ENCODE data around the gene BRAF. TPM values are rescaled to one million over a fixed set of nuclear protein-coding genes. Genes with fewer than 3 reads are reported as not detected.
"Not testable (repeated sequence)": the region's sequence is repeated elsewhere in the genome, so short reads cannot be mapped to it uniquely, and the experiment has no call there.

Gene BRAF
- total RNA-seq, 1 experiment from 2014 or later, result 12.7 TPM

GRCh38 chr7:140771826-140772225, 152.9 kb downstream of the BRAF start:
- no peak for DNase-seq (ENCODE audit: low read depth)

- DNase-seq (ENCODE audit: low read depth), result no peak
These were observed 154.9 kb downstream of the BRAF start for GRCh38 chr7:140769852-140770251.

DNA sequence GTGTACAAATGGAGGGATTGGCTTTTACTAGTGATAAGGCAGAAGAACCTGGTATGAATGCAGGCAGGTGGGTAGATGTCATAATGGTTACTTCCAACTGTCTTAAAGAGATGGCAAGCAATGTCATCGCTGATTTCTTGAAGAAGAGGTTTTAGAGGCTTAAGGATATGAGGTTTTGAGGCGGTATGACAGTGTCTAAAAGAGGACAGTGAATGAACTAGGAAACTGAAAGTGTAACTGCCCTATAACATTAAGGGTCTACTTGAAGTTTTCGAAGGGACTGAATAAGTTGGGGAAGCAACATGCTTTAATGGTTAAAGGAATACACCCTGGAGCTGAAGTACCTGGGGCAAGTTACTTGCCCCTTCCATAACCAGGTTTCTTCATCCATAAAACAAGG, 157.3 kb downstream of the BRAF start:
- no peak for DNase-seq (ENCODE audit: low read depth)

GRCh38 chr7:140765441-140765840, 159.3 kb downstream of the BRAF start:
- not testable (repeated sequence) for DNase-seq (ENCODE audit: low read depth)

DNA sequence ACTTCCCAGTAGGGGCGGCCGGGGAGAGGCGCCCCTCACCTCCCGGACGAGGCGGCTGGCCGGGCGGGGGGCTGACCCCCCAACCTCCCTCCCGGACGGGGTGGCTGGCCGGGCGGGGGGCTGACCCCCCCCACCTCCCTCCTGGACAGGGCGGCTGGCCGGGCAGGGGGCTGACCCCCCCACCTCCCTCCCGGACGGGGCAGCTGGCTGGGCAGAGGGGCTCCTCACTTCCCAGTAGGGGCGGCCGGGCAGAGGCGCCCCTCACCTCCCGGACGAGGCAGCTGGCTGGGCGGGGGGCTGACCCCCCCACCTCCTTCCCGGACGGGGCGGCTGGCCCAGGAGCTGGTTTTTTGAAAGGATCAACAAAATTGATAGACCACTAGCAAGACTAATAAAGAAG, 161.6 kb downstream of the BRAF start:
- DNase-seq (ENCODE audit: low read depth), result not testable (repeated sequence)

- not testable (repeated sequence) for DNase-seq (ENCODE audit: low read depth)
These were observed 163.4 kb downstream of the BRAF start for GRCh38 chr7:140761375-140761774.

- no peak for DNase-seq (ENCODE audit: low read depth)
These were observed 170.2 kb downstream of the BRAF start for GRCh38 chr7:140754506-140754905.

DNA sequence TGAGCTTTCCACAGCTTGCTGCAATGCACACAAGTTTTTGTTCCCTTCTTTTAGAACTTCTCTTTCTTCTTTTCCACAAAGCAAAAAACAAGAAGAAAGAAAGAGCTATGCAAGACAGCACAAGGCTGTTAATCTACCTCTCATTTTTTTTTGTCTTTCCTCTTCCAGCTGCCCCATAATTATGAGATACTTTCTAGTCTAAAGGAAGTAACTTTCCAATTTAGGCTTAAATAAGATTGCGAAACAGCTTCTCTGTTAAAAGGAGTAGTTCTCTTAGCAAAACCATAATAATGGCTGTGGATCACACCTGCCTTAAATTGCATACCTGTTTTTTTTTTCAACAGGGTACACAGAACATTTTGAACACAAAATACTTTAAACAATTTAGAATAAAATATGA, 172.2 kb downstream of the BRAF start:
- DNase-seq (ENCODE audit: low read depth), result no peak

DNA sequence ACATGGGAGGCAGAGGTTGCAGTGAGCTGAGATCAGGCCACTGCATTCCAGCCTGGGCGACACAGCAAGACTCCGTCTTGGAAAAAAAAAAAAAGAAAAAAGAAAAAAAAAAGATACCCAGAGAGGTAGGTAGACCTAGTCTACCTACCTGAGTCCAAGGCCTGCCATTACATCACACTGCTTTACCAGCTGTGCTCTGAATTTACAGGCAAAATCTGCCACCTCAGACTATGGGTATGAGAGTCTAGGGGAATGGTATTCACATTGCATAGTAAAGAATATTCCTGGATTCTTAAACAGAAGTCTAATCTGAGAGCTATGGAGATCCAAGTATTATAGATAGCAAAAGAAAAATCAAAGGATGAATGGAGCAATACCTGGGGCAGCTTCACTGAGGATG, 178.0 kb downstream of the BRAF start:
- DNase-seq (ENCODE audit: low read depth), result no peak

DNA sequence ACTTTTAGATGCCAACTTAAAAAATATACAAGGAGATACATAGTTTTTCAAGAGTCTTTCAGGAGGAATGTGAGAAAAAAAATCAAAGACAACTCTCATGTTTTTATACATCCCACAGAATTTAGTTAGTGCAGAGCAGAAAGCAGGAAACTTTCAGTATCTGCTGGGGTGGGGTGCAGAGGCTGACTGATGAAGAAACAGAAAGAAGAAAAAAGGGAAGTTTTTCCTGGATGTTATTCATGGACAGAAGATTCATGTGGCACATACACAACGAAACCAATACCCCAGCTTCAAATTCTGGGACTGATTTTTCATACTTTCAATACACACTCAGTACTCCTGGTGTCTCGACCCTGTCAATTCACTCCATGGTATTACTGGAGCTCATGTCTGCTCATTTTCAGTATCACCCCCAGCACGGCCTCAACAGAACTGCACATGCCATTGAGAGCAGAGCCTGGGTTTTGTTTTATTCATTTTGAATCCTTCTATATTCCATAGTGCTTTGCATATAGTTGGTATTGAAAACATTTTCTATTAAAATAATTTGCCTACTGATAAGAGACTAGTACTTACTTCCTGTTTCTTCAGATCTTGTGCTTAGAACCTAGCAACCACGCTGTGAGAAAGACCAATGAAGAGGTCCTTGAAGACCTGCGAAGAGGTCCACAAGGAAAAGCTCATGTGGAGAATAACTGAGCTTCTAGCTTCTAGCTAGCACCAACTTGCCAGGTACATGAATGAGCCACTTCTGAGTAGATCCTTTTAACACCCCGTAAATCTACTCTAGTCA, 179.3 kb downstream of the BRAF start:
- DNase-seq (ENCODE audit: low read depth), result no peak

- DNase-seq (ENCODE audit: low read depth), result no peak
These were observed 180.7 kb downstream of the BRAF start for GRCh38 chr7:140744005-140744404.

GRCh38 chr7:140743255-140743654, 181.5 kb downstream of the BRAF start:
- not testable (repeated sequence) for DNase-seq (ENCODE audit: low read depth)

DNA sequence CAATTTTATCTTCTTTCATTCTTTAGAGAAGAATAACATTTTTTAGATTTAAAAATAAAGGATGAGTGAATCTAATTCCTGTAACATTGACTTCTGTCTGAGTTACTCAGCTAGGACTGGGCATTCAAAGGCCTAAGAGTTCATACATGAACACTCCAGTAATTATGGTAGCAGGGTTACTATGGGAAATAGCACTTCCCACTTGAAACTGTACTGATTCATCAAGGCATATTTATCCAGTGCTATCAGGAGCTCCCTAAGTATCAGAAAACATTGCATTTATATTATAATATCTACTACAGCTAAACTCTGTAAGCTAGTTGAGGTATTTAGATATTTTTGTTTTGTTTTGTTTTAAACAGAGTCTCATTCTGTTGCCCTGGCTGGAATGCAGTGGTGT, 186.4 kb downstream of the BRAF start:
- DNase-seq (ENCODE audit: low read depth), result no peak

DNA sequence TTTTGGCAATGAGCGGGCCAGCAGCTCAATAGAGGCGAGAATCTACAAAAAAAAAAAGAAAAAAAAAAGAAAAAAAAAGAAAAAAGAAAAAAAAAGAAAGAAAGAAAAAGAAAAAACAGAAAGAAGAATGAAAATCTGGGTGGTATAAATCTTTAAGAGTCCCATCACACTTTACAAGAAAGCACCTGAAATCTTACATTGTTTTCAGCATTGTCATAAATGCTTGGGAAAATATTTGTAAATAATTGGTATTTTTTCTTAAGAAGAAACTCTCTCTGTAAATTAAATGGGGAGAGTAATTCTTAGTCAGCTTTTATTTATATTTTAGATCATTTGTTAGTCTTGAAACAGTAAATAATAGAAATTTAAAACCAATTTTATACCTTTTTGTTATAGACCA, 190.0 kb downstream of the BRAF start:
- no peak for DNase-seq (ENCODE audit: low read depth)

DNA sequence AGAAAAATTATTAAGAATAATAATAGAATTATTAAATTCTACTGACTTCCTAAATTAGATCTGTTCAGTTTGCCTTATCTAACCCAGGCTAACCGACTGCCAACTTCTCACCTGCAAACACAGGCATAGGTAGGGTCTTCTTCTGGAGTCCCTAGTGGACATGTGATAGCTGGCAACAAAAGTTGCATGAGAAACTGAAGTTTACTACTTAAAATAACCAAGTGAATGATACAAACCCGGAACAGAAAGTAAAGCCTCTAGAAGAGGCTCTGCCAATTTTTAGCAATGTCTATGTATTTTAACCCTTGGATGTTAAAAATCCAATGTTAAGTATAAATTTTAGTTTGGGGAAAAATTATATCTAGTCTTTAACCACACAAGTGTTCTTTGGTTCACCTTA, 190.6 kb downstream of the BRAF start:
- DNase-seq (ENCODE audit: low read depth), result no peak

DNA sequence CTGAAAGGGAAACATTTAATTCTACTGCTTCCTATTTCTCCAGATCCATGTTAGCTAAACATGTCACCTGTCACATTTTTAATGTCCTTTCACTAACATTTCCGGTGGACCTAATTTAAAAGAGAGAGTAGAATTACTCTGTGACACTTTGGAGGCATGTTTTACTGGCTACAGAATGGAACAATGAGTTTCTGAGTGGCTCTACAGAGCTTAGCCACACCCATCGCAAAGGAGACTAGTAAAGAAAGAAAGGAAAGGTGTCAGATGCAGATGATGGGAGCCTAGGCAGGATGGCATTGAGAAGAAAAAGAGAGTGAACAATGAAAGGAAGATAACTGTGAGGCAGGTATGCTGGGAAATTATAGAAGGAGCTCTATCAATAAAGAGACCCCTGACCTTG, 192.3 kb downstream of the BRAF start:
- no peak for DNase-seq (ENCODE audit: low read depth)

GRCh38 chr7:140726281-140726680, 198.4 kb downstream of the BRAF start:
- peak; percentile 15 for DNase-seq (ENCODE audit: low read depth)

DNA sequence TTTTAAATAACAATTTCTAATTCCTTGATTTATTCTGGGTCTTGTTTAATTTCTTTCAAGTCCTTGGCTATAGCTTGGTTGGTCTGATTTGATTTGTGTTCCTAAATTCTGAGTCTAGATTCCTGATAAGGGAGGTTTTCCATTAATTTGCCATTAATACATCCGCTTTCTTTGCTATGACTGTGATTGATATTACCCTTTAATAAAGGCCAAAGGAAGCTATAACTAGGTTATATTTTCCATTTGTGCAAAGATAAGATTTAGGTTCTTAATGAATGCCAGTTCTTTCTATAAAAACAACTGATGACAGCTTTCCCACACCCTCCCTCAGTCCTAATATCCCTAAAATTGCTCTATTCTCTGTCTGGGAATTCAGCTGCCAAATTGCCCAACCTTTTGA, 200.0 kb downstream of the BRAF start:
- DNase-seq (ENCODE audit: low read depth), result no peak

DNA sequence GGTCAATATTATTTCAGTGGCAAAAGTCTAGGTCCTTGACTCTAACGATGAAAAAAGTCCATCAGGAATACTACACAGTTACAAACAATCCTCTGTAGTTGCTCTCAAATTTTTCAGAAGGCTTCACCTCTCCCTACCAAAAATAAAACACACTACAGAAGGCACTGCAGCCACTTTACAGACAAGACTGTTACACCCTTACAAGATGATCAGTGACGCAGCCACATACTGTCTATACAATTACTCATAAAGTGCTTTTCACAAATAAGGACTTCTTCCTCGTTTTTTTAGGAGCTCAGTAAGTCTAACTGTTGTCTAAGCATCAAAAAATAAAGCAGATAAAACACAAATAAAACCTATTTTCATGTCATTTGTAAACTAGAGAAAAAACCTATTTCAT, 201.2 kb downstream of the BRAF start:
- no peak for DNase-seq (ENCODE audit: low read depth)

- DNase-seq (ENCODE audit: low read depth), result no peak
These were observed 201.7 kb downstream of the BRAF start for GRCh38 chr7:140723006-140723405.

- no peak for DNase-seq (ENCODE audit: low read depth)
These were observed 202.5 kb downstream of the BRAF start for GRCh38 chr7:140722254-140722653.

DNA sequence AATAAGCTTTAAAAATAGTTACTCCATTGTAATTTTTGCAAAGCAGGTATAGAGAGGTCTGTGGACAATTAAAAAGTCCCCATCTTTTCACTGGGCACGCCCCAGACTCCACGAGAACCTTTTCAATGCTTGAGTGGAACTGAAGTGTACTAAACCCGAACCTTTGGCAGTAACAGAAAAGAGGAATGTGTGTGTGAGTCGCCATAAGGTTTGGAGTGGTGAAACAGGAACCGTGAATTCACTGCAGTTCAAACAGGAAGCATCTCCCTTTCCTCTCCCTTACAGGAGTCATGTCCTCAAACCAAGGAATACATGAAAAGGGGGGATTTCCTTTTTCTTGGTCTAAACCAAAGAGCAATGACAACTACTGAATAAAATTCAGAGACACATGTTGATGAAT, 205.0 kb downstream of the BRAF start:
- no peak for DNase-seq (ENCODE audit: low read depth)

DNA sequence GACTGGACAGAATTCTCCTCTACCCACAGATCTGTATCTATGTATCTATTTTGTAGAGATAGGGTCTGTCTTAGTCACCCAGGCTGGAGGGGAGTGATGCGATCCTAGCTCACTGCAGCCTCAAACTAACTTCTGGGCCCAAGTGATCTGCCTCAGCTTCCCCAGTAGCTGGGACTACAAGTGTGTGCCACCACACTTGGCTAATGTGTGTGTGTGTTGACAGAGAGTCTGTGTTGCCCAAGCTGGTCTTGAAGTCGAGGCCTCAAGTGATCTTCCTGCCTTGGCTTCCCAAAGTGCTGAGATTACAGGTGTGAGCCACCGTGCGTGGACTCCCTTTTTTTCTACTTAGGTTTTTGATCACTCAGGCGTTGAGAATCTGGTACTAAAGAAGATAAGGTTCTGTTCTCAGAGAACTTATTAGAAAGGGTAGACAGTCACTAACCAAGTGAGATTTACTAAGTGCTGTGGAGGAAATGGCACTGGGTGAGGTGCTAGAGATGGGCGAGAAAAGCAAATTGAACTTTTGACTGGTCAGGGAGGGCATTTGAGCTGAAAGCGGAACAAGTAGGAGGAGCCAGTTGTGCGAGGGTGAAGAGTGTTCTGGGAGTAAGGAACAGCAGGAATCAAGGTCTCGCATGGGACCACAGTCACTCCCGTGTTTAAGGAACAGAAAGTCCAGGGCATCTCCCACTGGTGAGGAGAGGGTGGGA, 210.2 kb downstream of the BRAF start:
- DNase-seq (ENCODE audit: low read depth), result no peak
